Neural progenitor cell (in vitro differentiated cells): ENCODE data around the gene DCAF8. TPM values are rescaled to one million over a fixed set of nuclear protein-coding genes. Genes with fewer than 3 reads are reported as not detected.

Experiments
- DNase-seq: peaks from one replicate; pipeline ENCODE4 v3.0.0-alpha.2; 2016; ENCODE audit warnings: low spot score
- H2AFZ ChIP-seq: fragments of 200-600 bp; sonication (generic); replicated peaks from 2 replicates; pipeline ENCODE4 v1.6.1; 2016; ENCODE audit warnings: antibody characterized with exemption
- H3F3A ChIP-seq: fragments of 200-600 bp; sonication (generic); 2 replicates; pipeline ENCODE4 v1.6.1; 2016; ENCODE audit warnings: antibody characterized with exemption, low read depth
- H3K27ac ChIP-seq: fragments of 200-600 bp; sonication (generic); 2 replicates; pipeline ENCODE4 v1.5.1; 2016; ENCODE audit warnings: mild to moderate bottlenecking
- H3K27me3 ChIP-seq: fragments of 200-600 bp; sonication (generic); 2 replicates; pipeline ENCODE4 v1.6.1; 2016; ENCODE audit warnings: mild to moderate bottlenecking, moderate library complexity
- H3K36me3 ChIP-seq: fragments of 200-600 bp; sonication (generic); 2 replicates; pipeline ENCODE4 v1.5.1; 2016
- H3K4me1 ChIP-seq: fragments of 200-600 bp; sonication (generic); 2 replicates; pipeline ENCODE4 v1.6.1; 2016; ENCODE audit warnings: mixed run types
- H3K4me2 ChIP-seq: fragments of 200-600 bp; sonication (generic); 2 replicates; pipeline ENCODE4 v1.6.1; 2016
- H3K4me3 ChIP-seq: fragments of 200-600 bp; sonication (generic); 2 replicates; pipeline ENCODE4 v1.5.1; 2016
- H3K79me2 ChIP-seq: fragments of 200-600 bp; sonication (generic); 2 replicates; pipeline ENCODE4 v1.6.1; 2016; ENCODE audit warnings: low read depth
- H3K9ac ChIP-seq: fragments of 200-600 bp; sonication (generic); 2 replicates; pipeline ENCODE4 v1.6.1; 2016
- H3K9me3 ChIP-seq: fragments of 200-600 bp; sonication (generic); 2 replicates; pipeline ENCODE4 v1.5.1; 2016; ENCODE audit warnings: low read depth
- H4K20me1 ChIP-seq: fragments of 200-600 bp; sonication (generic); 2 replicates; pipeline ENCODE4 v1.6.1; 2016; ENCODE audit warnings: low read depth
- H3K27ac Mint-ChIP-seq: 3 replicates; pipeline ENCODE4 v1.8.0; 2021; ENCODE audit warnings: mixed read lengths
- H3K27me3 Mint-ChIP-seq: 2 replicates; pipeline ENCODE4 v1.8.0; 2022; ENCODE audit warnings: low read depth, mild to moderate bottlenecking, inconsistent platforms, moderate library complexity, mixed read lengths; ENCODE audit not compliant: insufficient read depth
- H3K36me3 Mint-ChIP-seq: 3 replicates; pipeline ENCODE4 v1.8.0; 2021; ENCODE audit warnings: mixed read lengths
- H3K4me1 Mint-ChIP-seq: 3 replicates; pipeline ENCODE4 v1.8.0; 2021; ENCODE audit warnings: mixed read lengths
- H3K4me3 Mint-ChIP-seq: 3 replicates; pipeline ENCODE4 v1.8.0; 2021; ENCODE audit warnings: mild to moderate bottlenecking, moderate library complexity, mixed read lengths
- H3K9me3 Mint-ChIP-seq: 3 replicates; pipeline ENCODE4 v1.8.0; 2020; ENCODE audit warnings: mixed read lengths
- CTCF ChIP-seq: fragments of 200-600 bp; sonication (generic); IDR thresholded peaks from 2 replicates; pipeline ENCODE4 v1.5.1; 2017; ENCODE audit warnings: antibody characterized with exemption, mild to moderate bottlenecking
- EZH2 ChIP-seq: fragments of 200-600 bp; sonication (generic); IDR thresholded peaks from 2 replicates; pipeline ENCODE4 v1.6.1; 2017; ENCODE audit warnings: antibody characterized with exemption, mild to moderate bottlenecking, moderate library complexity
- EZH2phosphoT487 ChIP-seq: fragments of 200-600 bp; sonication (generic); IDR thresholded peaks from 2 replicates; pipeline ENCODE4 v1.6.1; 2017; ENCODE audit warnings: antibody characterized with exemption
- total RNA-seq: library from RNA; depleted of rRNA; stranded (reverse); fragments of >200 nt; gene quantifications from 2 replicates; pipeline ENCODE4 v1.2.3, GENCODE V29; 2015; ENCODE audit warnings: low replicate concordance

Gene DCAF8
- total RNA-seq, 1 donor from 2014 or later: 105 TPM

- peak overlapping the region; percentile 89 for H3K9ac ChIP-seq
- DNase-seq: peak; percentile 56
- H3K4me1 ChIP-seq: peaks cover 24% of the 10 kb centered on the region
- TF ChIP-seq EZH2phosphoT487: no peak
- TF ChIP-seq EZH2: no peak
- no peak for TF ChIP-seq CTCF
- Mint-ChIP-seq H3K36me3 (peaks cover 5% of the 10 kb centered on the region), H3K4me3 (peak overlapping the region; percentile 100), H3K27me3 (peaks cover 4% of the 10 kb centered on the region), H3K9me3 (no peaks in the 10 kb centered on the region), H3K27ac (peak overlapping the region; percentile 100), H3K4me1 (peaks cover 33% of the 10 kb centered on the region)
- no peaks in the 10 kb centered on the region for H3K36me3 ChIP-seq
- peak overlapping the region; percentile 86 for H3K4me3 ChIP-seq
- H3K79me2 ChIP-seq: peaks cover 56% of the 10 kb centered on the region
- peak overlapping the region; percentile 97 for H3K4me2 ChIP-seq
- H3K27ac ChIP-seq: peak overlapping the region; percentile 81
- H3K27me3 ChIP-seq: peaks cover 17% of the 10 kb centered on the region
- peaks cover 22% of the 10 kb centered on the region for H4K20me1 ChIP-seq
- no peaks in the 10 kb centered on the region for H3K9me3 ChIP-seq
- peak overlapping the region; percentile 9 for H2AFZ ChIP-seq
- H3F3A ChIP-seq: peaks cover 14% of the 10 kb centered on the region
These were observed 825 bp downstream of the DCAF8 start for GRCh38 chr1:160261556-160261892.

- H3K9me3 ChIP-seq: no peaks in the 10 kb centered on the region
- peaks cover 5% of the 10 kb centered on the region for H3K36me3 Mint-ChIP-seq
- peak overlapping the region; percentile 97 for H3K4me2 ChIP-seq
- H3F3A ChIP-seq: peaks cover 14% of the 10 kb centered on the region
- peaks cover 4% of the 10 kb centered on the region for H3K27me3 Mint-ChIP-seq
- DNase-seq: no peak
- H3K4me3 Mint-ChIP-seq: peak overlapping the region; percentile 100
- no peaks in the 10 kb centered on the region for H3K9me3 Mint-ChIP-seq
- H3K27ac ChIP-seq: peak overlapping the region; percentile 81
- H3K27ac Mint-ChIP-seq: peak overlapping the region; percentile 100
- H4K20me1 ChIP-seq: peaks cover 28% of the 10 kb centered on the region
- peak overlapping the region; percentile 89 for H3K9ac ChIP-seq
- H3K4me3 ChIP-seq: peak overlapping the region; percentile 86
- peaks cover 63% of the 10 kb centered on the region for H3K79me2 ChIP-seq
- H3K4me1 Mint-ChIP-seq: peaks cover 33% of the 10 kb centered on the region
- peaks cover 24% of the 10 kb centered on the region for H3K4me1 ChIP-seq
- peaks cover 11% of the 10 kb centered on the region for H3K27me3 ChIP-seq
- TF ChIP-seq EZH2phosphoT487: no peak
- no peak for TF ChIP-seq EZH2
- TF ChIP-seq CTCF: no peak
- H3K36me3 ChIP-seq: no peaks in the 10 kb centered on the region
- H2AFZ ChIP-seq: no peak overlapping the region
These were observed 1.7 kb downstream of the DCAF8 start for GRCh38 chr1:160260406-160261382.

GRCh38 chr1:160258177-160258798 lies 4.1 kb downstream of the DCAF8 start:
- no peaks in the 10 kb centered on the region for H3K36me3 ChIP-seq
- no peak overlapping the region for H2AFZ ChIP-seq
- H3K4me3 ChIP-seq: no peak overlapping the region
- no peak overlapping the region for H3K9ac ChIP-seq
- peaks cover 19% of the 10 kb centered on the region for H3F3A ChIP-seq
- peaks cover 33% of the 10 kb centered on the region for H3K4me1 Mint-ChIP-seq
- H3K4me3 Mint-ChIP-seq: no peak overlapping the region
- peaks cover 24% of the 10 kb centered on the region for H3K4me1 ChIP-seq
- H4K20me1 ChIP-seq: peaks cover 32% of the 10 kb centered on the region
- peak overlapping the region; percentile 8 for H3K27ac ChIP-seq
- no peak for DNase-seq
- peaks cover 4% of the 10 kb centered on the region for H3K27me3 Mint-ChIP-seq
- no peaks in the 10 kb centered on the region for H3K9me3 ChIP-seq
- no peaks in the 10 kb centered on the region for H3K9me3 Mint-ChIP-seq
- no peaks in the 10 kb centered on the region for H3K27me3 ChIP-seq
- no peak overlapping the region for H3K4me2 ChIP-seq
- TF ChIP-seq EZH2phosphoT487 (no peak), EZH2 (no peak), CTCF (no peak)
- peaks cover 7% of the 10 kb centered on the region for H3K36me3 Mint-ChIP-seq
- no peak overlapping the region for H3K27ac Mint-ChIP-seq
- peaks cover 79% of the 10 kb centered on the region for H3K79me2 ChIP-seq
